GM18873 (cell line): ENCODE data around the gene CPHXL2.
A peak's percentile ranks its signal among the peaks of the same experiment; 100 is the strongest.

Source experiments
- ATAC-seq: cut with Tn5 transposase; IDR thresholded peaks from one replicate; pipeline ENCODE4 v1.9.1; 2021; ENCODE audit warnings: mild to moderate bottlenecking, moderate library complexity, moderate number of reproducible peaks; ENCODE audit not compliant: unreplicated experiment, low FRiP score

CPHXL2 gene

DNA sequence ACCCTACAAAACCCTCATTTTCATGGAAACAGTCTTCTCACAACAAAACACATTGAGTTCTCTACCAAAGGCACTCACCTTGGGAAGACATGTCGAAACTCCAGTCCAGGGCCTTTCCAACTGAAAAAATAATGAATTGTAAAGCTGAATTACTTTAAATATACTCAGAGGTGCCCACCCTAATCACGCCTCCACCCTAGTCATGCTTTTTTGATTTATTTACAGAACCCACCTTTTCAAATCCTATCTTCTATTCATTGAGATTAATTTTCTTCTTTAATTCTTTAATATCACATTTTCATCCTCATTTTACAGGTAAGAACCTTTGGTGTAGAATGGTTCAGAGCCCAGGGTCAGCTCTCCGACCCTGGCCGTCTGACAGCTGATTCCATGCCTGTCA, at the start of gene CPHXL2:
CPHXL2 (minus strand) TSS at position 101 of the 400 bp plus-strand sequence; CDS start at position 91, 10 bp downstream.
- ATAC-seq, result no peak

DNA sequence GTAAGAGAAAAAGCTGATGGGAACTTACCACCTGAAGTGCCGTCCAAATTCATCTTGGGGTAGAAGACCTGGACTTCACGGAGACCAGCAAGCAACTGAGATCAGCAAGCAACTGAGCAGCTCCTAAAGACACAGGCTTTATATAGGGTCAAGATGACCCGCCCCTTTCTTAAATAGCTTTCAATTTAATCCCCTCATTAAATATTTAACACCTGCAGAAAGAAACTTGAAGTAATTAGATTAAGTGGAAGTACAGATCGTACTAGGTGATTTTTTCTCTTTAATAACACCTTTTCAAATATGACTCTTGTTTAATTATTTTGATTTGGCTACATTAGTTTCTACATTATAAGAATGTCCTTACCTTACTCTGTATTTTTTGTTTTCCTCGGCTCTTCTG, 49.6 kb upstream of the CPHXL2 start, which contains the start of gene CPHXL:
CPHXL (minus strand) TSS at position 101 of the 400 bp plus-strand sequence; CDS start at position 53, 48 bp downstream.
- ATAC-seq, result no peak

DNA sequence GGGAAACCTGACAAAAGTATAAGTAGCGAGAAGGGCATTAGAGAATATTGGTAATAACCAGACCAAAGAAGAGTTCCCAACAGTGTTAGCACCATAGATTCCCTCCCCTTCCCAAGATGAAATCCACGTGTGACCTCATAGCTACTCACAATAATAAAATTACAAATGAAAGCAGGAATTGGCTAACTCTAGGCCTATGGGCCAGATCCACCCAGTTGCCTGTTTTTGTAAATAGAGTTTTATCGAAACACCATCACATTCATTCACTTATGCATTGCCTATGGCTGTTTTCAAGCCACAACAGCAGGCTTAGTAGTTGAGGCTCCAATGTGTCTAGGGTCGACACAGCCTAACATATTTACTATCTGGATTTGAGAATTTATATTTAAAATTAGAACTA, 41.6 kb upstream of the CPHXL2 start:
- no peak for ATAC-seq

DNA sequence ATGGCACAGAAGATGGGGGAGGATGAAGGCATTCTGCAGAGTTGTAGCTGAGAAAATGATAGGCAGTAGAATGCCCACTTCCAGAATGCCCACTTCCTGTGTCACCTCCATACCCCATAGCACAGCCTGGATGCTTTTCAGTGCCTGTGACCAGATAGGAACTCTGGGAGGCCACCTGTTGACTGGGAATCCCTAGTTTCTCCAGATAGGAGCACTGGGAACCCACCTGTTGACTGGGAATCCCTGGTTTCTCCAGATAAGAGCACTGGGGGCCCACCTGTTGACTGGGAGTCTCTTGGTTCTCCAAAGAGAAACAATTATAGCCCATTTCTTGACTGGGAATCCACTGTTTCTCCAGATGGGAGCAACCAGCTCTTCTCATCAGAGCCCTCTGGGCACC, 37.9 kb upstream of the CPHXL2 start:
- no peak for ATAC-seq

DNA sequence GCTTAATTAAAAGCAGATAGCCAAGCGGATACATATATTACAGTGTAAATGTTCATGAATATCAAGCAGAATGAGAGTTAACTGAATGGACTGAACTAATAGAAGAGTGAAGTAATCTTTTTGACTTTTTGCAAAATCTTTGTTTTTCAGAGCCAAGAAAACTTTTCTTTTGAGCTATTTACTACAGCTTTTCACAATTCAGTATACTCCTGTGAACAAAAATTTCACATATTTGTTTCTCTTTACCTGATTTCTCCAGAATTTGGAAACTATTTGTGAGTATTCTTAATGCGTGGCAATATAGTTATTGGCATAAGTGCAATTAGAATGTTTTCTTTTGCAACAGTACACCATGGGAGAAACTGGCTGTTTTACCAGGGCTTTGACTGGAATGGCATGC, 33.5 kb upstream of the CPHXL2 start:
- ATAC-seq, result no peak

DNA sequence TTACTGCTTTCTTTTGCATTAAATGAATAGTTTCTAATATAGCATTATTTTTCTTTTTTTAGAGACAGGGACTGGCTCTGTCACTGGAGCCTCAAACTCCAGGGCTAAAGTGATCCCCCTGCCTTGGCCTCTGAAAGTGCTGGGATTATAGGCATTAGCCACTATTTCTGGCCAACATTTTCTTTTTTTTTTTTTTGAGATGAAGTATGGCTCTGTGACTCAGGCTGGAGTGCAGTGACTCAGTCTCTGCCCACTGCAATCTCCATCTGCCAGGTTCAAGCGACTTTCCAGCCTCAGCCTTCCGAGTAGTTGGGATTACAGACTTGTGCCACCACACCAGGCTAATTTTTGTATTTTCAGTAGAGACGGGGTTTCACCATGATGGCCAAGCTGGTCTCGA, 26.5 kb upstream of the CPHXL2 start:
- no peak for ATAC-seq

DNA sequence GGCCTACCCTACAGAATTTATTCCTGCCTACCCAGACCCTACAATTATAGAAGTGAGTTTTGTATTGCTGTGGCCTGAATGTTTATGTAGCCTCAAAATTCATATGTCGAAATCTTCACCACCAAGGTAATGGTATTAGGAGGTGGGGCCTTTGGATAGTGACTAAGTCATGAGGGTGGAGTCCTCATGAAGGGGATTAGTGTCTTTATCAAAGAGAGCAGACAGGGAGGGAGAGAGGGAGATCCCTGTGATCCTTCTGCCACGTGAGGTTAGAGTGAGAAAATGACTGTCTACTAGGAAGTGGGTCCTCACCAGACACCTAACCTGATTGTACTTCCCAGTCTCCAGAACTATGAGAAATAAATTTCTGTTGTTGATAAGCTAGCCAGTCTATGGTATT, 25.4 kb upstream of the CPHXL2 start:
- ATAC-seq, result no peak

DNA sequence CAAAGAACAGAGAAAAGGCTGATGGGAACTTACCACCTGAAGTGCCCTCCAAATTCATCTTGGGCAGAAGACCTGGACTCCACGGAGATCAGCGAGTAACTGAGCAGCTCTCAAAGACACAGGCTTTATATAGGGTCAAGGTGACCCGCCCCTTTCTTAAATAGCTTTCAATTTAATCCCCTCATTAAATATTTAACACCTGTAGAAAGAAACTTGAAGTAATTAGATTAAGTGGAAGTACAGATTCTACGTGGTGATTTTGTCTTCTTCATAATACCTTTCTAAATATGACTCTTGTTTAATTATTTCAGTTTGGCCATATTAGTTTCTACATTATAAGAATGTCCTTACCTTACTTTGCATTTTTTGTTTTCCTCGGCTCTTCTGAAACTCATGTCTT, 24.6 kb upstream of the CPHXL2 start, which contains the start of gene DUXB:
DUXB (minus strand) TSS at position 101 of the 400 bp plus-strand sequence; CDS start at position 58, 43 bp downstream.
- no peak for ATAC-seq

DNA sequence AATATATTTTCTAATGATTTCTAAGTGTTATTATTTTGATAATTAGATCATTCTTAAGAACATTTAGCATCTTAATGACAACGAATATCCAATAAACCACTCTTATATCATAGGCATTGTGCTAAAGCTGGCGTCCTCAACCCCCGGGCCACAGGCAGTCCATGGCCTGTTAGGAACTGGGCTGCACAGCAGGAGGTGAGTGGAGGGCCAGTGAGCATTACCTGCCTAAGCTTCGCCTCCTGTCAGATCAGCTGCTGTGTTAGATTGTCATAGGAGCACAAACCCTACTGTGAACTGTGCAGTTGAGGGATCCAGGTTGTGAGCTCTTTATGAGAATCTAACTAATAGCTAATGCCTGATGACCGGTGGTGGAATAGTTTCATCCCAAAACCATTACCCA, 20.8 kb upstream of the CPHXL2 start:
- ATAC-seq, result no peak

DNA sequence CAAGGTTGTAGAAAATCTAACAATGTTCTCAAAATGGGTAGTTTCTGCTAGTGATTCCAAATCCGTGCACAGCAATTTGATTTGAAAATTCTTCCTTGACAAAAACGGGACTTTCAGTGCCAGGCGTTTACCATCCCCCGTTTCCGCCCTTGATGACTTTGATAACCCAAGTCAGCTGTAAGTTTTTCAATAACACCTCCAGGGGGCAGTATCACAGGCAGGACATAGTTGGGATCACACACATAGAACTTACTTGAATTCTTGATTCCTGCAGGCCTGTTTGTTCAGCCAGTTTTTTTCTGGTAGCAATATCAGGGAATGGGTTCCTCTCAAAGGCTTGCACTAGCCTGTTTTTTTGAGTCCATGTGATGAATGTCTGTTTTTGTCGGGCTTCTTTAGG, 18.9 kb upstream of the CPHXL2 start:
- ATAC-seq, result no peak

DNA sequence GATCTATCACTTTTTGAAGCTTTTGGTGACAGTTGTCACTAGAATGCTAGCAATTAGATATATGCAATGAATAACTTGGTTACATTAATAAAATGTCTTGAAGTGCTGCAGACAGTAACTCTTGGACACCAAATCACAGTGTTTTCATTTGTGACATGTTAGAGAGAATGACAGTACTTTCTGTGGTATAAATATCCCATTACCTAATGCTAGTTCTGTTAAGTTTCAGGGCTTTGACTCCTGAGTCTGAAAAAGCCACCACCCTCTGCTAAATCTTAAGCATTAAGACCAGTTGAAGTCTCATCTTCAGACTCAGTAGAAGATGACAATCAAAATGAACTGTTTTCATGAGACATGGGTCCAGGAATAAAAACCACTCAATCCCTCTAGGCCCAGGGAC, 10.6 kb upstream of the CPHXL2 start:
- ATAC-seq, result no peak

DNA sequence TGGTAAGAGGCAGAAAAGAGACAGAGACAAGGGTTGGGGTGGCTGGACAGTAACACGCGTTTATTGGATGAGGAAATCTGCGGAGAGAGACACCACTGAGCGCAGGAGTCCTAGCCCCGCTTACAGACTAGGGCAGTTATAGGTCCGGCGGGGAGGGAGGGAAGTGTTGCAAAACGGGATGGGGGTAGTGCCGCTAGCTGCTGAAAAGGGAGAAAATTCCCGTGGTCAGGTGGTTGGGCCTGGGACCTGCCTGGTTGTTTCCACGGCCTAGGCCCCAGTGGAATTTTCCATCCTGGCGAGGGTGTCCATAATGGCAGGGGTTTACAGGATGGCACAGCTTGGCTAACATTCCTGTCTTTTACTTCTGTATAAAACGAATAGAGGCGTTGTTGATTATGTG, 5.5 kb upstream of the CPHXL2 start:
- ATAC-seq, result no peak

DNA sequence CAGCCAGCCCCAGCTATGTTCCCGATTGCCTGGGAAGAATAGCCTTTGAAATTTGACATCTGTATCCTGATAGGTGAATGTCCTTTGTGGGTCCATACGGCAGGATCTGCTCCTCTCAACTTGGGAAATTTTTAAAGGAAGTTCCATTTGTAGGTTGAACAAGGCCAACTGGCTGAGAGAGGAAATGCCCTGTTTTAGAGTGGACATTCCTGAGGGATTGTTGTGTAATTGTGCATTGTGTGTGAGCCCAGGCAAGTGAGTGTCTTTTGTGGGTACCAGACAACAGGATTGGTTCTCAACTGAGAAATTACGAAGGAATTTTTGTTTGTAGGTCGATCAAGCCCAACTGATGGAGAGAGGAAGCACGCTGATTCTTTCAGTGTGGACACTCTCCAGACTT, 2.6 kb upstream of the CPHXL2 start:
- ATAC-seq, result no peak

DNA sequence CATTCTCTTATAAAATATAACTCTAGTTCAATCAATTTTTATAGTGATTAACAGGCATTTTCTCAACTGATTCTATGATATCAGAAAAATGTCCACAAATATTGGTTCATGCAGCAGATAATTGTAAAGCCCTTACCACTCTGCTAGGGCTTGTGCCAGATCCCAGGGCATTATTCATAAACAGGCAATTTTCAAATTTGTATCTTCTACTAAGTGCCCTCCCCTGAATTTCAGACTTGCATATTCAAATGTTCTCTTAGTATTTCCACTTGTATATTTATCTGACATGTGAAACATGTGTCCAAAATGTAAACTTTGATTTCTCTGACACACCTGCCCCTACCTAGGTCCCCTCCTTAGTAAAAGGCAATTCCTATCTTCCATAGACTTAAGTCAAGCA, 9.3 kb downstream of the CPHXL2 start:
- no peak for ATAC-seq

DNA sequence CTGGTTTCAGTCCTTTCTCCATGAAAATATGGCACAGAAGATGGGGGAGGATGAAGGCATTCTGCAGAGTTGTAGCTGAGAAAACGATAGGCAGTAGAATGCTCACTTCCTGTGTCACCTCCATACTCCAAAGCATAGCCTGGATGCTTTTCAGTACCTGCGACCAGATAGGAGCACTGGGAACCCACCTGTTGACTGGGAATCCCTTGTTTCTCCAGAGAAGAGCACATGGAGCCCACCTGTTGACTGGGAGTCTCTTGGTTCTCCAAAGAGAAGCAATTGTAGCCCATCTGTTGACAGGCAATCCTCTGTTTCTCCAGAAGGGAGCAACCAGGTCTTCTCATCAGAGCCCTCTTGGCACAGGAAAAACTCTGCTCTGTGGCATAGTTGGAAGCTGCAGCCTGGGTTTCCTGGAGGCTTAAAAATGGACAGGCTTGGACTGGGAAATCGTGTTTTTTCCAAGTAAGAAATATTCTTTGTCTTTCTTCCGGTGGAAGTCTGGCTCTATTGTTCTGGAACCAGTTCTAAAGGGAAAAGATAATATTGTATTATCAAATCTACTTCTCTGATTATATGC, 16.0 kb downstream of the CPHXL2 start:
- no peak for ATAC-seq

DNA sequence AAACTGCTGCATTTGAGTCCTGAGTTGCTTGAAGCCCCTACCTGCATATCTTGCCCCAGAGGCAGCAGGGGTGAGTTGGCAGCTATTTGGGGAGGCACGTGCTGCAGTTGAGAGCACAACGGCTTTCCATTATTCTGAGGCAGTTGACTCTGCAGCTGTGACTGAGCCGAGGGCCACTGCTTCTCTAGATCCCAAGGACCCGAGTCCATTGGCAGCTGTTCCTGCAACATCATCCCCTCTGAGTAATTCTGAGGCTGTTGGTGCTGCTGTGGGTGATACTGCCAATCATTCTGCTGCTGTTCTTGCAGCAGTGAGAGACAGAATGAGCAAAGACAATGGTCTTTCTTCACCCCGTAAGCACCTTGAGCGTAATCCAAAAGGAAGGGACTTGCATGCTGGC, 16.5 kb downstream of the CPHXL2 start:
- no peak for ATAC-seq

DNA sequence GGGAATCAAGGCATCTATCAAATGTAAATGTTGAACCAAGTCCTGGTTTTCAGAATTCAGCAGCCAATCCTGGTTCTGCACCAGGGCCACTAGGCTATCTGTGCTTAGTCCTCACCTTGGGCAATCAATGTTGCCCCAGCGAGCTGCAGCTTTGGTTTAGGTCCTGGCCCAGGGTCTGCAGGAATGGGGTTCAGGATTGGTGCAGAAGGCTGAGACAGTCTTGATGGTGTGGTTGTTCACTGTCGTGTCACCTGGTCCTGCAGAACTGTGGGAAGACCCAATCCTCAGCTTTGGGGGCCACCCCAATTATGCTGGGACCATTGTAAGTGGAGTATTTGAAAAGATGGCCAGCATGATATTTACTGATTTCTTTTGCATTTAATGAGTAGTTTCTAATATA, 18.6 kb downstream of the CPHXL2 start:
- no peak for ATAC-seq

DNA sequence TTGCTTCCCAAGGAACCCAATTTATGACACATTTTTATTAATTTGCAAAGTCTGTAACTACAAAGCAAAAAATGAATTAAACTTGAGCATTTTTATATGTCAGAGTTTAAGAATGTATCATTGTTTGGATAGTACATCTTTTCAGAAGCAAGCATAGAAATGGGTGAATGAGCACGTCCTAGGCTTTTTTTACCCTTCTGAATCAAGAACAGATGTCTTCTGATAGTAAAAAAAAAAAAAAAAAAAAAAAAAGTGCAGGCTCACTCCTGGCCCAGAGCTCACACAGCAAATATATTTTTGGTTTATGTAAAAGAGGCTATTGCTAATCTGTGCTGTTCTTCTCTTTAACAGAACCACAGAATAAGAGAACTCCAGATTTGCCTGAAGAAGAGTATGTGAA, 22.9 kb downstream of the CPHXL2 start:
- no peak for ATAC-seq

DNA sequence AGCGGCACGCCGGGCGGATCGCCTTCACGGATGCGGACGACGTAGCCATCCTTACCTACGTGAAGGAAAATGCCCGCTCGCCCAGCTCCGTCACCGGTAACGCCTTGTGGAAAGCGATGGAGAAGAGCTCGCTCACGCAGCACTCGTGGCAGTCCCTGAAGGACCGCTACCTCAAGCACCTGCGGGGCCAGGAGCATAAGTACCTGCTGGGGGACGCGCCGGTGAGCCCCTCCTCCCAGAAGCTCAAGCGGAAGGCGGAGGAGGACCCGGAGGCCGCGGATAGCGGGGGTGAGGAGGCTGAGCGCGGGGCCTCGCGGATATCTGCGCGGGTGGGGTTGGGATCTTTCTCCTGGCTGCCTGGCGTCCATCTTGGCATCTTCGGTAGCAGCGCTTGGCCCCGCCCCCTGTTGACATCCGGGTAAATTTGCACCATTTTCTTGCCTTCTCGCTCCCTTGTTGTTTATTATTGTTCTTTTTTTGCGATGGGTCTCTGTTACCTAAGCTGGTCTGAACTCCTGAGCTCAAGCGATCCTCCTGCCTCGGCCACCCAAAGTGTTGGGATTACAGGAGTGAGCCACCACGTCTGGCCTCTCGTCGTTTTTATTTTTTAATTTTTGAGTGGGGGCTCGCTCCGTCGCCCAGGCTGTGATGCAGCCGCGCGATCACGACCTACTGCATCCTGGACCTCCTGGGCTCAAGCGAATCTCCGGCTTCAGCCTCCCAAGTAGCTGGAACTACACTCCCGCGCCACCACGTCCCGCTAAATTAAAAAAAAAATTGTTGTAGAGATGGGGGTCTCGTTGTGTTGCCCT, 28.3 kb downstream of the CPHXL2 start:
- peak; percentile 26 for ATAC-seq

DNA sequence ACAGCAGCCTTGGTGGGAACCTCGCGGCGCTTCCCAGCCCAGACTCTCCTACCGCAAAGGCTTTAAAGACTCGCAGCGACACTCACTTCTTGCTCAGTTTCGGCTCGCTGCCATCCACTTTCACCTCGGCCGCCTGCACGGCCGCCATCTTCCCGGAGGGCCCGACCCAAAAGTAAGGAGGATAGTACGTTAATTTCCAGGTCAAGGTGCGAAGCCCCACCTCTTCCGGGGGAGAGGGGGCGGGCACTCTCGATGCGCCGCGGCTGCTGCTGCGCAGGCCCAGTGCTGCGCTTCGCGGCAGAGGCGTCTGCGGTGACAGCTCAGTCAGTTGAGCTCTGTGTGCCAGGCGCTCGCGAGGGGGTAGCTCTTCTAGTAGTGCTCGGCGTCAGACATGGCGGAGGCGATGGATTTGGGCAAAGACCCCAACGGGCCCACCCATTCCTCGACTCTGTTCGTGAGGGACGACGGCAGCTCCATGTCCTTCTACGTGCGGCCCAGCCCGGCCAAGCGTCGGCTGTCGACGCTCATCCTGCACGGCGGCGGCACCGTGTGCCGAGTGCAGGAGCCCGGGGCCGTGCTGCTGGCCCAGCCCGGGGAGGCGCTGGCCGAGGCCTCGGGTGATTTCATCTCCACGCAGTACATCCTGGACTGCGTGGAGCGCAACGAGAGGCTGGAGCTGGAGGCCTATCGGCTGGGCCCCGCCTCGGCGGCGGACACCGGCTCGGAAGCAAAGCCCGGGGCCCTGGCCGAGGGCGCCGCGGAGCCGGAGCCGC, 29.1 kb downstream of the CPHXL2 start, which contains the start of the genes KARS1 and TERF2IP:
KARS1 (minus strand) TSS at position 174 of the 773 bp plus-strand sequence; CDS start at position 148, 26 bp downstream.
TERF2IP (plus strand) TSS at position 282 of the 773 bp plus-strand sequence; CDS start at position 392, 110 bp downstream.
- ATAC-seq, result peak; percentile 83

DNA sequence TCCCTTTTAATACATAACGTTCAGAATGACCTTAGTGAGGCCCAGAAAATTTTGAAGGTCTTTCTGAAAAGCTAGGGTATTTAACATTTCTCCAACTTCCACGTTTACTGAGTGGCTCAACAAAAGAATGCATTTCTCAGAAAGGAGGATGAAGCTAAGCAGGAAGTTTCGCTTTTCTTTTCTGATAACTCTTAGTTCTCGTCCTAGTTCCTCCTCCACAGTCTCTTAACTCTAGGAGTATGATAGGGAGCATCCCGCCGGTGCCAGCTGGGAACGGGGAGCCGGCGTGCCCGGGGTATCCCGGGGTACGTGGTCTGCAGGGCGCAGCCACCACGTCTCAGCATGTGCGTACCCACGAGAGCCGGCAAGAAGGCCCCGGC, 29.7 kb downstream of the CPHXL2 start:
- ATAC-seq, result no peak
